ENCODE measurements around the gene LPIN3. TPM values are rescaled to one million over a fixed set of nuclear protein-coding genes. Genes with fewer than 3 reads are reported as not detected.
A peak's percentile ranks its signal among the peaks of the same experiment; 100 is the strongest.

The LPIN3 gene
- total and polyA plus RNA-seq, 7 donors: 0.57 to 3.0 (median 1.5) TPM

DNA sequence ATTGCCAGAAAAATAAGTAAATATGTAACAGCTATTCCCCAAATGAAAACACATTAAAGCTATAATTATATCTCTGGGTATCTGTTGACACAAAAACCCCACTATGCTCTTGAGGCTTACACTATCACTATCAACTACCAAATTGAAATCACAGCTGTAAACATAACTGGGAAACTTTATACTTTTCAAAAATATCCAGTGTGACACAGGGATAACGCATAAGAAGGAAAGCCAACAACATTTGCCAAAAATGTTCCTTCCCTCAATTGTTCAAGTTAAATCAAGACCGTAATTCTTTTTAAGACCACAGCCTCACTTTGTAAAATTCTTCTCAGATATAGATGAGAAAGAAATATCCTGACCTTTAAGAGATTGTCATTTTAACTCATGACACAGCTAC is 26.2 kb upstream of the LPIN3 start:
- WGBS, 3 donors: 6 to 14% (median 14%) methylated on average over 2 of the region's 2 CpGs
- H3K4me1 ChIP-seq: peaks cover 56% of the 10 kb centered on the region
- H3K4me3 ChIP-seq: peak overlapping the region; percentile 21
- no peaks in the 10 kb centered on the region for H3K36me3 ChIP-seq (ENCODE audit: insufficient read depth in 1 of 2, low read depth in 1 of 2)
- no peaks in the 10 kb centered on the region for H3K9me3 ChIP-seq
- peak overlapping the region; percentile 95 for H3K27ac ChIP-seq
- no peak for ATAC-seq
- intact Hi-C loops (cut with DNase I): no loop called here
- DNase-seq: no peak
- no peaks in the 10 kb centered on the region for H3K27me3 ChIP-seq (ENCODE audit: insufficient read depth in 3 of 3, low read length in 2 of 3)
- no peak for TF ChIP-seq CTCF (IDR thresholded peaks at IDR 0.05)

- intact Hi-C loops (cut with DNase I): loop anchor here in 1 of 2 donors (5.0 kb wide), 2 partner anchors 69 to 84 kb away; no protein-coding TSS in a partner anchor
- TF ChIP-seq CTCF (IDR thresholded peaks at IDR 0.05): no peak
- Histone ChIP-seq H3K36me3 (ENCODE audit: insufficient read depth in 1 of 2, low read depth in 1 of 2) (no peaks in the 10 kb centered on the region), H3K4me1 (peaks cover 43% of the 10 kb centered on the region), H3K4me3 (peak overlapping the region; percentile 89), H3K27me3 (ENCODE audit: insufficient read depth in 3 of 3, low read length in 2 of 3) (no peaks in the 10 kb centered on the region), H3K9me3 (no peaks in the 10 kb centered on the region), H3K27ac (peak overlapping the region; percentile 95)
- ATAC-seq (no peak), DNase-seq (no peak)
- WGBS, 3 donors: 28 to 54% (median 39%) methylated on average over 6 of the region's 6 CpGs
Measured at GRCh38 chr20:41316051-41316450, 24.6 kb upstream of the LPIN3 start.

GRCh38 chr20:41316602-41317545 is 23.7 kb upstream of the LPIN3 start:
- Histone ChIP-seq H3K4me1 (peaks cover 43% of the 10 kb centered on the region), H3K27me3 (ENCODE audit: insufficient read depth in 3 of 3, low read length in 2 of 3) (no peaks in the 10 kb centered on the region), H3K4me3 (peak overlapping the region; percentile 89), H3K36me3 (ENCODE audit: insufficient read depth in 1 of 2, low read depth in 1 of 2) (no peaks in the 10 kb centered on the region), H3K9me3 (no peaks in the 10 kb centered on the region), H3K27ac (peak overlapping the region; percentile 95)
- ATAC-seq: peak; percentile 65 to 78 (median 70)
- intact Hi-C loops (cut with DNase I): loop anchor here in 1 of 2 donors (5.0 kb wide), 2 partner anchors 70 to 85 kb away; no protein-coding TSS in a partner anchor
- TF ChIP-seq CTCF (IDR thresholded peaks at IDR 0.05): no peak
- WGBS, 3 donors: 1 to 2% (median 1%) methylated on average over 51 to 66 of the region's 66 CpGs
- DNase-seq: peak; percentile 84 to 91

DNA sequence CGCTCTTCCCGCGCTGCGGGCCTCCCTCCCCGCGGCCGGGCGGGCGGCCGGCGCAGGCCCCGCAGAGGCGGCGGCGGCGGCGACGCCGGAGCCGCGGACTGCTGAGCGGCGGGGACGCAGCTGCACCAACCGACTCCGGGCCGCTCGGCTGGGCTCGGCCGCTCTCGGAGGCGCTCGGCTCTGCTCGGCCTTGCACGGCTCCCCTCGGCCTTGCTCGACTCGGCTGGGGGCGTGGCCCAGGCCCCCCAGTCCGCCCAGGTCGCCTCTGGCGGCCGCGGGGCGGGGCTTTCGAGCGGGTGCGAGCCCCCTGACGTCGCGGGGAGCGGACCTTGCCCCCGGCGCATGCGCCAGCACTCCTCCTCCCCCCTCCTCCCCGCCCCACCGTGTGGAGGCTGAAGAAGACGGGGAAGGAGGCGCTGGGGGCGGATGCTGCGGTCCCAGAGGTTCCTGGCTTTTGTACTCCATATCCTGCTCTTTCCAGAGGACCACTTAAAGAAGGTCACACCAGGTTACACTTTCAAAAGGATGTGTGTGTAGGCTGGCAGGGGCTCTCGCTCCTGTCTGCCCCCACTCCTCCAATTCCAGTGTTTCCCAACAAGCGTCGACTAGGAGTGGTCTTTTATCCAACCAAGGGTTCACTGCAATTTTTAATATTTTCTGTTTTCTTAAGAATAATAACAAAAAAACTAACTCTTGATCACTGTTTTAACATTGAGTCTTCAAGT is 22.9 kb upstream of the LPIN3 start, which contains the start of gene ZHX3:
Gene ZHX3, minus strand, starts transcription at position 186 of the 725 bp plus-strand sequence. CDS start 112,815 bp downstream, outside the sequence.
- 1% methylated on average over 15 to 64 of the region's 64 CpGs for WGBS, 3 donors
- Histone ChIP-seq H3K27ac (peak within 1 kb of the TSS; percentile 95), H3K36me3 (ENCODE audit: insufficient read depth in 1 of 2, low read depth in 1 of 2) (no peaks in the 10 kb centered on the region), H3K4me1 (peaks cover 41% of the 10 kb centered on the region), H3K27me3 (ENCODE audit: insufficient read depth in 3 of 3, low read length in 2 of 3) (no peaks in the 10 kb centered on the region), H3K9me3 (no peaks in the 10 kb centered on the region), H3K4me3 (peak within 1 kb of the TSS; percentile 89)
- peak; percentile 94 to 97 (median 95) for ATAC-seq
- peak; percentile 98 to 99 for DNase-seq
- intact Hi-C loops (cut with DNase I): loop anchor here in 1 of 2 donors (5.0 kb wide), 2 partner anchors 70 to 85 kb away; no protein-coding TSS in a partner anchor
- TF ChIP-seq CTCF (IDR thresholded peaks at IDR 0.05): no peak
